ENCODE results near the gene DCHS2. TPM values are rescaled to one million over a fixed set of nuclear protein-coding genes. Genes with fewer than 3 reads are reported as not detected.

DCHS2 gene
- total RNA-seq, 1 donor from 2014 or later, result 0.71 TPM

GRCh38 chr4:154475820-154476219 lies 15.8 kb downstream of the DCHS2 start:
- no peak overlapping the region for H2AFZ ChIP-seq (replicated peaks)
- no peaks in the 10 kb centered on the region for H3K36me3 Mint-ChIP-seq
- H3K9me3 ChIP-seq (ENCODE audit: low read depth), result no peaks in the 10 kb centered on the region
- no peaks in the 10 kb centered on the region for H3K27me3 Mint-ChIP-seq (ENCODE audit: insufficient read depth, low read depth)
- H3F3A ChIP-seq (ENCODE audit: low read depth), result no peaks in the 10 kb centered on the region
- H3K4me3 ChIP-seq, result no peak overlapping the region
- no peaks in the 10 kb centered on the region for H3K9me3 Mint-ChIP-seq
- no peak overlapping the region for H3K4me3 Mint-ChIP-seq
- no peak for TF ChIP-seq EZH2phosphoT487 (IDR thresholded peaks at IDR 0.05)
- no peak for TF ChIP-seq CTCF (IDR thresholded peaks at IDR 0.05)
- DNase-seq (ENCODE audit: low spot score), result no peak
- H3K79me2 ChIP-seq (ENCODE audit: low read depth), result no peaks in the 10 kb centered on the region
- no peaks in the 10 kb centered on the region for H3K36me3 ChIP-seq
- no peak overlapping the region for H3K27ac ChIP-seq
- no peaks in the 10 kb centered on the region for H3K4me1 ChIP-seq
- H3K4me1 Mint-ChIP-seq, result no peaks in the 10 kb centered on the region
- H3K4me2 ChIP-seq, result no peak overlapping the region
- H3K9ac ChIP-seq, result no peak overlapping the region
- no peak overlapping the region for H3K27ac Mint-ChIP-seq
- no peaks in the 10 kb centered on the region for H4K20me1 ChIP-seq (ENCODE audit: low read depth)
- H3K27me3 ChIP-seq, result no peaks in the 10 kb centered on the region

DNA sequence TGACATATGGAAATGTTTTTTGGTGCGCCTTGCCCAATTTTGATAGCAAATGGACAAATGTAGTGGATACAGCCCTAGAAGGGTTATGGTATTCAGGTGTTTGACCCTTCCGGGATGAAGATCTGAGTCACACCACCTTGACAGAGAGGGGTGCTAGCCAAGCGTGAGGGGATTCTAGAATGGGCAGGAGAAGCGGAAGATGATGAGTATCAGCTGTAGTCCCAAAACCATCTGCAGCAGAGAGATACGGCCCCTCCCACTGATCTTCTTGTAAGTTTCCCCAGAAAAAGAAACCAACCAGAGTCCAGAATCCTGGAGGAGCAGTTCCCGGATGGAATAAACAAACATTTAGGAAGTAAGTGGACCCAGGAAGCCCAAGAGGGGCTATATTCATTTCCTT lies 18.1 kb downstream of the DCHS2 start:
- no peaks in the 10 kb centered on the region for H3F3A ChIP-seq (ENCODE audit: low read depth)
- TF ChIP-seq EZH2 (IDR thresholded peaks at IDR 0.05), result no peak
- no peak for TF ChIP-seq CTCF (IDR thresholded peaks at IDR 0.05)
- no peak for TF ChIP-seq EZH2phosphoT487 (IDR thresholded peaks at IDR 0.05)
- no peak for DNase-seq (ENCODE audit: low spot score)
- Mint-ChIP-seq H3K27ac (no peak overlapping the region), H3K36me3 (no peaks in the 10 kb centered on the region), H3K27me3 (ENCODE audit: insufficient read depth, low read depth) (no peaks in the 10 kb centered on the region), H3K4me3 (no peak overlapping the region), H3K9me3 (no peaks in the 10 kb centered on the region), H3K4me1 (no peaks in the 10 kb centered on the region)
- no peaks in the 10 kb centered on the region for H3K36me3 ChIP-seq
- no peaks in the 10 kb centered on the region for H3K4me1 ChIP-seq
- no peaks in the 10 kb centered on the region for H3K9me3 ChIP-seq (ENCODE audit: low read depth)
- H3K4me3 ChIP-seq, result no peak overlapping the region
- no peaks in the 10 kb centered on the region for H4K20me1 ChIP-seq (ENCODE audit: low read depth)
- H3K27ac ChIP-seq, result no peak overlapping the region
- H3K27me3 ChIP-seq, result no peaks in the 10 kb centered on the region
- H3K4me2 ChIP-seq, result no peak overlapping the region
- H3K9ac ChIP-seq, result no peak overlapping the region
- no peaks in the 10 kb centered on the region for H3K79me2 ChIP-seq (ENCODE audit: low read depth)
- no peak overlapping the region for H2AFZ ChIP-seq (replicated peaks)

DNA sequence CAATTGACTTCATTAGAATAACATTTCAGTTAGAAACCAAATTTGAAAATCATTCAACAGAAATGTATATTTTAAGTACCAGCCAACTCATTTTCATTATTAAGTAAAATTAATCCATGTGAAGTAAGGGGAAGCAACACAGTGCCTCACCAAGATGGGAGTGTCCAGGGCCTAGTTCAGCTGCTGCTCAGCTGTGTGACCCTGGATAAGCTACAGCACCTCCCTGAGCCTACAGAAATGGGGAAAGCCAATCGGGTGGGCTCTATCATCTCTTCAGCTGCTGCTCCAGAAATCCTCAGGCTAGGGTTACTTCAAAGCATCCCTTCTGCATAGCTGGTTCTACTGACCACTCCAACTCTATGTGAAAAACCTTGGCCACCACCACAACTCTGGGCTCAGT lies 18.7 kb downstream of the DCHS2 start:
- H3K36me3 ChIP-seq, result no peaks in the 10 kb centered on the region
- no peak overlapping the region for H3K9ac ChIP-seq
- Mint-ChIP-seq H3K27ac (no peak overlapping the region), H3K9me3 (no peaks in the 10 kb centered on the region), H3K4me1 (no peaks in the 10 kb centered on the region), H3K27me3 (ENCODE audit: insufficient read depth, low read depth) (no peaks in the 10 kb centered on the region), H3K4me3 (no peak overlapping the region), H3K36me3 (no peaks in the 10 kb centered on the region)
- H3K27ac ChIP-seq, result no peak overlapping the region
- no peak overlapping the region for H3K4me2 ChIP-seq
- H3F3A ChIP-seq (ENCODE audit: low read depth), result no peaks in the 10 kb centered on the region
- no peaks in the 10 kb centered on the region for H3K4me1 ChIP-seq
- H2AFZ ChIP-seq (replicated peaks), result no peak overlapping the region
- TF ChIP-seq EZH2 (IDR thresholded peaks at IDR 0.05) (no peak), CTCF (IDR thresholded peaks at IDR 0.05) (no peak)
- H3K79me2 ChIP-seq (ENCODE audit: low read depth), result no peaks in the 10 kb centered on the region
- H3K27me3 ChIP-seq, result no peaks in the 10 kb centered on the region
- H3K9me3 ChIP-seq (ENCODE audit: low read depth), result no peaks in the 10 kb centered on the region
- H3K4me3 ChIP-seq, result no peak overlapping the region
- no peak for DNase-seq (ENCODE audit: low spot score)
- H4K20me1 ChIP-seq (ENCODE audit: low read depth), result no peaks in the 10 kb centered on the region

All from neural progenitor cell (in vitro differentiated cells).